SU-DHL-6 (cell line): Measurements from ENCODE around the gene CUBN.

Experiments
- EZH2phosphoT487 ChIP-seq: fragments of 200-600 bp; sonication (generic), shearing (Covaris generic); conservative IDR thresholded peaks from 2 replicates; pipeline ENCODE4 v1.6.1; 2018; ENCODE audit warnings: mild to moderate bottlenecking, antibody characterized with exemption, low read length, moderate library complexity, mixed read lengths
- TF ChIP-seq, protein P1 (sequence below): fragments of 200-600 bp; sonication (generic); IDR thresholded peaks from one replicate; pipeline ENCODE4 v1.5.1; 2017; ENCODE audit warnings: antibody characterized with exemption, mild to moderate bottlenecking, low read length, moderate library complexity; ENCODE audit not compliant: insufficient read depth, poor library complexity, severe bottlenecking

DNA sequence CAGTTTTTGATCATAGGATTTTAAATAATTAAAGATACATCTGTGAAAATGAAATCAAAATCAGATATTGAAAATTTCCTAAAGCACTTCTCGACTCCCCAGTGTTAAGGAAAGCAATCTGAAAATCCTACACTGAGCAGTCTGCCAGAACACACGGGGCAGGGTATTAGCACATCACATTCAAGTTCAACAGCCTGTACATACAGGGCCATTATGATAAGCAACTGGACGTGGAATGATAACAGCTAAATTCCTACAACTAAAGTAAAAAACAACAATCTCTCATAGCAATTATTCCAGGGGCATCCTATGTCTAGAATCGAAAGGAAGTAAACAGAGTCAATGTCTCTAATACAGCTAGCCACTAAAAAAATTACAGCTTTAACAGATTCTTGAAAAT, 40.2 kb upstream of the CUBN start:
- TF ChIP-seq, protein P1, sequence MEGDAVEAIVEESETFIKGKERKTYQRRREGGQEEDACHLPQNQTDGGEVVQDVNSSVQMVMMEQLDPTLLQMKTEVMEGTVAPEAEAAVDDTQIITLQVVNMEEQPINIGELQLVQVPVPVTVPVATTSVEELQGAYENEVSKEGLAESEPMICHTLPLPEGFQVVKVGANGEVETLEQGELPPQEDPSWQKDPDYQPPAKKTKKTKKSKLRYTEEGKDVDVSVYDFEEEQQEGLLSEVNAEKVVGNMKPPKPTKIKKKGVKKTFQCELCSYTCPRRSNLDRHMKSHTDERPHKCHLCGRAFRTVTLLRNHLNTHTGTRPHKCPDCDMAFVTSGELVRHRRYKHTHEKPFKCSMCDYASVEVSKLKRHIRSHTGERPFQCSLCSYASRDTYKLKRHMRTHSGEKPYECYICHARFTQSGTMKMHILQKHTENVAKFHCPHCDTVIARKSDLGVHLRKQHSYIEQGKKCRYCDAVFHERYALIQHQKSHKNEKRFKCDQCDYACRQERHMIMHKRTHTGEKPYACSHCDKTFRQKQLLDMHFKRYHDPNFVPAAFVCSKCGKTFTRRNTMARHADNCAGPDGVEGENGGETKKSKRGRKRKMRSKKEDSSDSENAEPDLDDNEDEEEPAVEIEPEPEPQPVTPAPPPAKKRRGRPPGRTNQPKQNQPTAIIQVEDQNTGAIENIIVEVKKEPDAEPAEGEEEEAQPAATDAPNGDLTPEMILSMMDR = no peak
- TF ChIP-seq EZH2phosphoT487 = no peak
